Fibroblast of mammary gland (primary cell): ENCODE results near the gene NOTCH1.

Experiments used
- DNase-seq: peaks from one replicate; pipeline ENCODE4 v3.0.0-alpha.2; 2010; ENCODE audit warnings: low read depth
- H3K4me3 ChIP-seq: 2 replicates; pipeline ENCODE4 v1.5.1; 2011; ENCODE audit warnings: low read depth, mild to moderate bottlenecking, low read length, moderate library complexity; ENCODE audit not compliant: control insufficient read depth
- TF ChIP-seq, protein P1 (sequence below): conservative IDR thresholded peaks from 2 replicates; pipeline ENCODE4 v1.5.1; 2011; ENCODE audit warnings: low read depth, low read length, inconsistent platforms; ENCODE audit not compliant: control insufficient read depth, insufficient read depth

Gene NOTCH1

DNA sequence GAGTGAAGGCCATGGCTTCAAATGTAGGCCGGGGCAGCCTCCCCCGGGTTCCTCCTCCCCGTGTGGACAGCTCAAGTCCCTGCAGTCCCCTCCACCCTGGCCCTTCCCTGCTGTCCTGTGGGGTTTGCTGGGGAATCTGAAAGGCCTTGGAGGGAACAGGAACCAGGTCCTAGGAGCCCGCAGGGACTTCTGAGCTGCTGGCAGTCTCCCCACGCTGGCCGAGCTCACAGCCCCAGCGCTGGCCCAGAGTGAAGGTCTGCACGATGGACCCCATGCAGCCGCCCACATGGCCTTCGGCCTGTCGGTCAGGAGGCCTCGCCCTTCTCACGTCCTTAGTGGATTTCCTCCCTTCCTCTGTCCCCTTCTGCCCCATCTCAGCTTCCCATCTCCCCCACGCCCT is 25.7 kb upstream of the NOTCH1 start:
- no peak for DNase-seq
- H3K4me3 ChIP-seq, result no peak overlapping the region
- TF ChIP-seq, protein P1, sequence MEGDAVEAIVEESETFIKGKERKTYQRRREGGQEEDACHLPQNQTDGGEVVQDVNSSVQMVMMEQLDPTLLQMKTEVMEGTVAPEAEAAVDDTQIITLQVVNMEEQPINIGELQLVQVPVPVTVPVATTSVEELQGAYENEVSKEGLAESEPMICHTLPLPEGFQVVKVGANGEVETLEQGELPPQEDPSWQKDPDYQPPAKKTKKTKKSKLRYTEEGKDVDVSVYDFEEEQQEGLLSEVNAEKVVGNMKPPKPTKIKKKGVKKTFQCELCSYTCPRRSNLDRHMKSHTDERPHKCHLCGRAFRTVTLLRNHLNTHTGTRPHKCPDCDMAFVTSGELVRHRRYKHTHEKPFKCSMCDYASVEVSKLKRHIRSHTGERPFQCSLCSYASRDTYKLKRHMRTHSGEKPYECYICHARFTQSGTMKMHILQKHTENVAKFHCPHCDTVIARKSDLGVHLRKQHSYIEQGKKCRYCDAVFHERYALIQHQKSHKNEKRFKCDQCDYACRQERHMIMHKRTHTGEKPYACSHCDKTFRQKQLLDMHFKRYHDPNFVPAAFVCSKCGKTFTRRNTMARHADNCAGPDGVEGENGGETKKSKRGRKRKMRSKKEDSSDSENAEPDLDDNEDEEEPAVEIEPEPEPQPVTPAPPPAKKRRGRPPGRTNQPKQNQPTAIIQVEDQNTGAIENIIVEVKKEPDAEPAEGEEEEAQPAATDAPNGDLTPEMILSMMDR, result no peak

DNA sequence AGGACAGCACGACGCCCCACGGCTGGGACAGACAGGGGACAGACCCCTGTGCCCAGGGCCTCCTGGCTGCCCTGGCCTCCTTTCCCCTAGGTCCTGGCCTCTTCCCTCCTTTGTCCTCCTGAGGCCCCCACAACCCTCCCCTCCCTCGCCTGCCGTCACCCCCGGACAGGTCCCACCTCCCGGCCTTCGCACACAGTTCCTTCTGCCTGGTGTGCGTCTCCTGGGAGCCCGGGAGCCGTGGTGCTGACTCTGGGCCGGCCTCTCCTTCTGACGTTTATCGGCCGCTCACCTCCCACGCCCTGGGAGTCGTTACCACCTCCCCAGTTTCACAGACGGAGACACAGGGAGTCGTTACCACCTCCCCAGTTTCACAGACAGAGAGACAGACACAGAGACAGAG is 25.1 kb upstream of the NOTCH1 start:
- no peak for DNase-seq
- TF ChIP-seq, protein P1, result no peak
- no peak overlapping the region for H3K4me3 ChIP-seq

DNA sequence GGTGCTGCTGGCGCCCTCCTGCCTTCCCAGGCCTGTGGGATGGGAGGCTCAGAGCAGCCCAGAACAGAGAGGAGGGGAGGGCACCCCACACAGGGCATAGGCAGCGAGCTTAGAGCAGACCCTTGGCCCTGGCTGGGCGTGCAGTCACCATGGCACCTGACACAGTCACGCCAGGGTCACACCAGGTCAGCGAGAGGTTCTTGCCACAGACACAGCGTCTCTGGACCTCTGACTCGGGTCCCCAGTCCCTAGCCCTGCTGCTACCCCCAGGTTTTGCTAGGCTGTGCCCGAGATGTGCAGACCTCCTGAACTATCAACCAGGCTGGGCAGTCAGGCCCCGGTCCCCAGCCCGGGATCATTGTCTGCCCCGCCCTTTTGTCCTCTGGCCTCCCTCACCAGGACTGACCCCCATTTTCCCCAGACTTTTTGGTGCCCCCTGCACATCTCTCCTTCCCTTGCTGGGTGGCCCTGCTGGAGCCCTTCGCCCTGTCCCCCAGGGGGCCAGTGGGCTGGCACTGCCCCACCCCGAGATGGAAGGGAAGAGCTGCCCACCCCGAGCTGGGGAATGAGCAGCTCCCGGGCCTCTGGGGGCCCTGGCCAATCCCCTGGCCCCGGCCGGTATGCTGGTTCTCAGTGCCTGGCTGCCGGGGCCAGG is 24.5 kb upstream of the NOTCH1 start:
- H3K4me3 ChIP-seq, result no peak overlapping the region
- no peak for DNase-seq
- TF ChIP-seq, protein P1, result no peak

DNA sequence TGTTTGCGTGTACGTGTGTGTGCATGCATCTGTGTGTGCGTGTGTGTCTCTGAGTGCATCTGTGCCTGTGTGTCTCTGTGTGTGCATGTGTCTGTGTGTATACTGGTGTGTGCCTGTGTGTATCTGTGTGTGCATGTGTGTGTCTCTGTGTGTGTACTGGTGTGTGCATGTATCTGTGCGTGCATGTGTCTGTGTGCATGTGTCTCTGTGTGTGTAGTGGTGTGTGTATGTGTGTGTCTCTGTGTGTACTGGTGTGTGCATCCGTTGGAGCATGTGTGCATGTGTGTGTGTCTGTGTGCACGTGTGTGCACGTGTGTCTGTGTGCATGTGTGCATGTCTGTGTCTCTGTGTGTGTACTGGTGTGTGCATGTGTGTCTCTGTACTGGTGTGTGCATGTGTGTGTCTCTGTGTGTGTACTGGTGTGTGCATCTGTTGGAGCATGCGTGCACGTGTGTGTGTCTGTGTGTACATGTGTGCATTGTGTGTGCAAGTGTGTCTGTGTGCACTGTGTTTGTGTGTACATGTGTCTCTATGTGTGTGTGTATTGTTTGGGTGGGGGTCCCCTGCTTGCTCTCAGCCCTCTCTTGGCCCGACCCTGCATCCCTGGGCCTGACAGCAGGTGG is 23.8 kb upstream of the NOTCH1 start:
- DNase-seq, result no peak
- TF ChIP-seq, protein P1, result no peak
- H3K4me3 ChIP-seq, result no peak overlapping the region

DNA sequence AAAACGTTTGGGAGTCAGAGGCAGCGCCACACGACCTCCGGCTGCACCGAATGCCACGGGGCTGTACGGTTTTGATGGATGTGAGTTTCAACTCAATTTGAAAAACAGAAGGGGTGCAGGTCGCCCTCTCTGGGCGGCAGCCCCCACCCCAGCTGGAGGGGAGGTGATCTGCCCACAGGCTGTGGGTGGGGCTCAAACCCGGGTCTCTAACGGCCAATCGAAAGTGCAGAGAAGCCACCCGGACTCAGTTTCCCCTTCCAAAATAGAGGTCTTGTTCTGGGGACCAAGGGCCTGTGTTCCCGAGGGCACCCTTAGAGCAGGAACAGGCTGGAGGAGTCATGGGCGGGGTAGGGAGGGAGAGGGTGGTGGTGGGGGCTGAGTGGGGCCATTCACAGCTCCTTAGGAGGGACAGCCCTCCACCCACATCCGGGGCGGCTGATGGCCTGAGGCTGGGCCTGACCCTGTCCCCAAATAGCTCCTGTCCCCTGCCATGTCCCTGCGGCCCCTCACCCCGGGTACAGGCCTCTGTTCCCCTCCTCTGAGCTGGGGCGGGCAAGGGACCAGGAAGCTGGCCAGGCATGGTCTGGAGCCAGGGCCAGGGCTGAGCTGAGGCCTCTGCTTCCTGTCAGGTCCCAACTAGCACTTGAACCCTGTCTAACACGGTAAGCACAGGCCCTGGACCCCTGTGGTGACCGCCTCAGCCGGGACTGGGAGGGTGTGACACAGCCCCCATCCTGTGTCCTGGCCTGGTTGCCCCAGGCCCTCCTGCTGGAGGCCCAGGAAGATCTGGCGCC is 22.6 kb upstream of the NOTCH1 start:
- no peak overlapping the region for H3K4me3 ChIP-seq
- TF ChIP-seq, protein P1, result no peak
- no peak for DNase-seq

DNA sequence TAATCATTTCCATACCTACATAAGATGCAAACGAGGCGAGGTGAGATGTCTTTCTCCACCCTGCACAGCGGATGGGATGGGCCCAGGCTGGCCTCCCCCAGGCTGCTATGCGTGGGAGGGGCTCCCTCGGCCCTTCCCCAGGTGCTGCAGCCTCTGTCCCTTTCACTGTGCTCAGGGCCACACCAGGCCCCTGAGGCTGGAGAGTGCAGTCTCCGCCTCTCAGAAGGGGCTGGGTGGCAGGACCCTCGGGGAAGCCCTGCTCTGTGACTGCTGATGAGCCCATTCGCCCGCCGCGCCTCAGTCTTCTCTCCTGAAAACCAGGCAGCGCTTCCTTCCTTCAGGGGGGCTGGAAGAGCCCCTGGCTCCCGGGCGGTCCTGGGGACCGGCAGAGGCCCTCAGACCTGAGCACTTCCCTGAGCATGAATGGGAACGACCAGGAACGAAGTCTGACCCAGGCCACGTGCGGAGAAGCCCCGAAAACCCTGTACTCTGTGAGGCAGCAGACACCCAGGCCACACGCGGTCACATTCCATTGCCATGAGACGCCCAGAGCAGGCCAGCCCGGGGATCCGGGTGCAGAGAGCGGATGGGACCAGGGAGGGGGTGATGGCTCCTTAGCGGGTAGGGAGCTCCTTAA is 21.9 kb upstream of the NOTCH1 start:
- no peak overlapping the region for H3K4me3 ChIP-seq
- peak; percentile 71 for DNase-seq
- TF ChIP-seq, protein P1, result no peak
